Mammary epithelial cell (primary cell): ENCODE measurements around the gene RAX2.

Source experiments
- EZH2 ChIP-seq: IDR thresholded peaks from 2 replicates; pipeline ENCODE4 v1.6.1; 2012; ENCODE audit warnings: low read length, inconsistent platforms, borderline replicate concordance
- TF ChIP-seq, protein P1 (sequence below), 2 donors: IDR thresholded peaks in 1 of 2; conservative IDR thresholded peaks in 1 of 2; 2 replicates each; pipeline ENCODE4 v1.5.1; 2011 to 2012; ENCODE audit warnings: inconsistent platforms in 2 of 2, low read length in 2 of 2, mild to moderate bottlenecking in 2 of 2, control low read depth in 1 of 2, low read depth in 1 of 2; ENCODE audit not compliant: insufficient read depth in 1 of 2; ENCODE audit errors: extremely low read depth in 1 of 2

DNA sequence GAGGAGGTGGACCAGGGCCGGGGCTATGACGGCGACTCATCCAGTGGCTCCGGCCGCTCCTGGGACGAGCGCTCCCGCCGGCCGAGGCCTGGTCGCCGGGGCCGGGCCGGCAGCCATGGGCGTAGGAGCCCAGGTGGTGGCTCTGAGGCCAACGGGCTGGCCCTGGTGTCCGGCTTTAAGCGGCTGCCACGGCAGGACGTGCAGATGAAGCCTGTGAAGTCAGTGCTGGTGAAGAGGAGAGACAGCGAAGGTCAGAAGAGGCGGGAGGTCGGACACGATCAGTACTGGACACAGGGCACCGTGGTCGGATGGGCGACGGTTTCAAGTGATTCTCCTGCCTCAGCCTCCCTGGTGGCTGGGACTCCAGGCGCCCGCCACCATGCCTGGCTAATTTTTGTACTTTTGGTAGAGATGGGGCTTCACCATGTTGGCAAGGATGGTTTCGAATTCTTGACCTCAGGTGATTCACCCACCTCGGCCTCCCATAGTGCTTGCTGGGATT is 41.5 kb downstream of the RAX2 start:
- TF ChIP-seq, protein P1, sequence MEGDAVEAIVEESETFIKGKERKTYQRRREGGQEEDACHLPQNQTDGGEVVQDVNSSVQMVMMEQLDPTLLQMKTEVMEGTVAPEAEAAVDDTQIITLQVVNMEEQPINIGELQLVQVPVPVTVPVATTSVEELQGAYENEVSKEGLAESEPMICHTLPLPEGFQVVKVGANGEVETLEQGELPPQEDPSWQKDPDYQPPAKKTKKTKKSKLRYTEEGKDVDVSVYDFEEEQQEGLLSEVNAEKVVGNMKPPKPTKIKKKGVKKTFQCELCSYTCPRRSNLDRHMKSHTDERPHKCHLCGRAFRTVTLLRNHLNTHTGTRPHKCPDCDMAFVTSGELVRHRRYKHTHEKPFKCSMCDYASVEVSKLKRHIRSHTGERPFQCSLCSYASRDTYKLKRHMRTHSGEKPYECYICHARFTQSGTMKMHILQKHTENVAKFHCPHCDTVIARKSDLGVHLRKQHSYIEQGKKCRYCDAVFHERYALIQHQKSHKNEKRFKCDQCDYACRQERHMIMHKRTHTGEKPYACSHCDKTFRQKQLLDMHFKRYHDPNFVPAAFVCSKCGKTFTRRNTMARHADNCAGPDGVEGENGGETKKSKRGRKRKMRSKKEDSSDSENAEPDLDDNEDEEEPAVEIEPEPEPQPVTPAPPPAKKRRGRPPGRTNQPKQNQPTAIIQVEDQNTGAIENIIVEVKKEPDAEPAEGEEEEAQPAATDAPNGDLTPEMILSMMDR (conservative IDR thresholded peaks at IDR 0.05 in 1 of 2, IDR thresholded peaks at IDR 0.05 in 1 of 2; ENCODE audit: extremely low read depth in 1 of 2, insufficient read depth in 1 of 2, low read depth in 1 of 2, low read length in 2 of 2): no peak
- TF ChIP-seq EZH2: no peak
